ENCODE results near the gene KCNQ4.

Gene KCNQ4

GRCh38 chr1:40801742-40802077, 18.1 kb downstream of the KCNQ4 start:
- CTCF ChIA-PET, result no interaction called here
- TF ChIP-seq, protein P1, sequence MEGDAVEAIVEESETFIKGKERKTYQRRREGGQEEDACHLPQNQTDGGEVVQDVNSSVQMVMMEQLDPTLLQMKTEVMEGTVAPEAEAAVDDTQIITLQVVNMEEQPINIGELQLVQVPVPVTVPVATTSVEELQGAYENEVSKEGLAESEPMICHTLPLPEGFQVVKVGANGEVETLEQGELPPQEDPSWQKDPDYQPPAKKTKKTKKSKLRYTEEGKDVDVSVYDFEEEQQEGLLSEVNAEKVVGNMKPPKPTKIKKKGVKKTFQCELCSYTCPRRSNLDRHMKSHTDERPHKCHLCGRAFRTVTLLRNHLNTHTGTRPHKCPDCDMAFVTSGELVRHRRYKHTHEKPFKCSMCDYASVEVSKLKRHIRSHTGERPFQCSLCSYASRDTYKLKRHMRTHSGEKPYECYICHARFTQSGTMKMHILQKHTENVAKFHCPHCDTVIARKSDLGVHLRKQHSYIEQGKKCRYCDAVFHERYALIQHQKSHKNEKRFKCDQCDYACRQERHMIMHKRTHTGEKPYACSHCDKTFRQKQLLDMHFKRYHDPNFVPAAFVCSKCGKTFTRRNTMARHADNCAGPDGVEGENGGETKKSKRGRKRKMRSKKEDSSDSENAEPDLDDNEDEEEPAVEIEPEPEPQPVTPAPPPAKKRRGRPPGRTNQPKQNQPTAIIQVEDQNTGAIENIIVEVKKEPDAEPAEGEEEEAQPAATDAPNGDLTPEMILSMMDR (IDR thresholded peaks at IDR 0.05; ENCODE audit: insufficient read depth, low read length, missing control alignments), result no peak
- DNase-seq (ENCODE audit: low read depth, low spot score), result no peak

GRCh38 chr1:40802078-40802741, 18.6 kb downstream of the KCNQ4 start:
- DNase-seq (ENCODE audit: low read depth, low spot score), result no peak
- TF ChIP-seq, protein P1 (IDR thresholded peaks at IDR 0.05; ENCODE audit: insufficient read depth, low read length, missing control alignments), result no peak
- peak overlapping the region; percentile 54 for H3K4me3 ChIP-seq (ENCODE audit: low read depth, low read length)
- ChIA-PET CTCF (no interaction called here), POLR2A (no interaction called here)

More at GRCh38 chr1:40801742-40802077, 18.1 kb downstream of the KCNQ4 start:
- POLR2A ChIA-PET, result no interaction called here
- H3K4me3 ChIP-seq (ENCODE audit: low read depth, low read length), result peak overlapping the region; percentile 54

DNA sequence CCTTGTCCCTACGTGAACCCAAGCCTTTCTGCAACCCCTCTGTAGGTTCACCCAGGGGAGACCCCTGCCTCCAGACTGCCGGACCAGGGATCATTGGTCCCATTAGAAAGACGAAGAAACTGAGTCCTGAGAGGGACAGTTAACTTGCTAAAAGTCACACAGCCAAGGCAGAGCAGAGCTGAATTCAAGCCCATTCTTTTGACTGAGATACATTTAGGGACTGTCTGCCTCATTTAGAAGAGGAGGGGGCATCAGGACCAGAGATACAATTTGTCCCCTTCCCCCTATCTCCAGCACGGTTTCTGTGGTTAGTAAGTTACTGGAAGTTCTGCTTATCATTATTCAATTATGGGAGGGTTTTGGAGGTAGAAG, 19.1 kb downstream of the KCNQ4 start:
- POLR2A ChIA-PET, result interaction anchor here (0.9 kb wide), 1 partner anchor 112 kb away, joined by 3 read pairs; the partner anchor contains the start of gene NFYC
- DNase-seq (ENCODE audit: low read depth, low spot score), result no peak
- CTCF ChIA-PET, result interaction anchor here (1.2 kb wide), 1 partner anchor 47 kb away, joined by 3 read pairs; no protein-coding TSS in a partner anchor
- TF ChIP-seq, protein P1 (IDR thresholded peaks at IDR 0.05; ENCODE audit: insufficient read depth, low read length, missing control alignments), result no peak
- no peak overlapping the region for H3K4me3 ChIP-seq (ENCODE audit: low read depth, low read length)

GRCh38 chr1:40803447-40803846, 19.9 kb downstream of the KCNQ4 start:
- ChIA-PET CTCF (interaction anchor here (0.7 to 1.6 kb wide), 3 partner anchors 24 to 48 kb away, joined by 3 read pairs; no protein-coding TSS in a partner anchor), POLR2A (interaction anchor here (0.9 kb wide), 1 partner anchor 112 kb away, joined by 3 read pairs; the partner anchor contains the start of gene NFYC)
- TF ChIP-seq, protein P1 (IDR thresholded peaks at IDR 0.05; ENCODE audit: insufficient read depth, low read length, missing control alignments), result no peak
- H3K4me3 ChIP-seq (ENCODE audit: low read depth, low read length), result no peak overlapping the region
- no peak for DNase-seq (ENCODE audit: low read depth, low spot score)

- TF ChIP-seq, protein P1 (IDR thresholded peaks at IDR 0.05; ENCODE audit: insufficient read depth, low read length, missing control alignments), result no peak
- POLR2A ChIA-PET, result no interaction called here
- DNase-seq (ENCODE audit: low read depth, low spot score), result no peak
- CTCF ChIA-PET, result interaction anchor here (0.7 to 1.6 kb wide), 3 partner anchors 24 to 48 kb away, joined by 3 read pairs; no protein-coding TSS in a partner anchor
- no peak overlapping the region for H3K4me3 ChIP-seq (ENCODE audit: low read depth, low read length)
Observed at GRCh38 chr1:40803902-40804301, 20.3 kb downstream of the KCNQ4 start.

- DNase-seq (ENCODE audit: low read depth, low spot score), result no peak
- ChIA-PET CTCF (interaction anchor here (0.9 to 3.4 kb wide), 3 partner anchors 10 to 45 kb away, joined by 3 to 11 read pairs (median 3); no protein-coding TSS in a partner anchor), POLR2A (interaction anchor here (0.7 kb wide), 1 partner anchor 115 kb away, joined by 3 read pairs; the partner anchor contains the start of gene NFYC)
- H3K4me3 ChIP-seq (ENCODE audit: low read depth, low read length), result no peak overlapping the region
- TF ChIP-seq, protein P1 (IDR thresholded peaks at IDR 0.05; ENCODE audit: insufficient read depth, low read length, missing control alignments), result no peak
Observed at GRCh38 chr1:40806240-40806639, 22.7 kb downstream of the KCNQ4 start.

All from AG04449 (cell line).